Spleen (tissue), 11 donors: ENCODE data around the gene UBR2. TPM values are rescaled to one million over a fixed set of nuclear protein-coding genes. Genes with fewer than 3 reads are reported as not detected.
A peak's percentile ranks its signal among the peaks of the same experiment; 100 is the strongest.

Experiments
- DNase-seq: peaks from one replicate; pipeline ENCODE4 v3.0.0-alpha.2; 2020
- H3K27ac ChIP-seq, 8 donors: fragments of 200-600 bp; sonication (generic) in 7 of 8; 1 replicate in 4 of 8; 2 replicates in 4 of 8; pipeline versions ENCODE4 v1.5.0 to v1.8.0; 2016 to 2021; ENCODE audit warnings: inconsistent platforms in 4 of 8, mild to moderate bottlenecking in 4 of 8, moderate library complexity in 1 of 8
- H3K27me3 ChIP-seq, 7 donors: fragments of 200-600 bp; sonication (generic) in 6 of 7; replicated peaks in 1 of 7; 1 replicate in 4 of 7; 2 replicates in 3 of 7; pipeline versions ENCODE4 v1.5.0 to v1.8.0; 2016 to 2021; ENCODE audit warnings: inconsistent platforms in 3 of 7, mild to moderate bottlenecking in 1 of 7
- H3K36me3 ChIP-seq, 6 donors: fragments of 200-600 bp; sonication (generic) in 5 of 6; 1 replicate in 4 of 6; 2 replicates in 2 of 6; pipeline versions ENCODE4 v1.5.0 to v1.8.0; 2016 to 2021; ENCODE audit warnings: inconsistent platforms in 2 of 6
- H3K4me1 ChIP-seq, 6 donors: fragments of 200-600 bp; sonication (generic) in 5 of 6; 1 replicate in 3 of 6; 2 replicates in 3 of 6; pipeline versions ENCODE4 v1.5.0 to v1.8.0; 2016 to 2021; ENCODE audit warnings: inconsistent platforms in 3 of 6
- H3K4me3 ChIP-seq, 8 donors: fragments of 200-600 bp; sonication (generic) in 7 of 8; 1 replicate in 4 of 8; 2 replicates in 4 of 8; pipeline versions ENCODE4 v1.5.0 to v1.8.0; 2016 to 2021; ENCODE audit warnings: inconsistent platforms in 4 of 8, mild to moderate bottlenecking in 4 of 8, moderate library complexity in 2 of 8
- H3K9me3 ChIP-seq, 8 donors: fragments of 200-600 bp; sonication (generic) in 7 of 8; 1 replicate in 4 of 8; 2 replicates in 4 of 8; pipeline versions ENCODE4 v1.5.0 to v1.8.0; 2016 to 2021; ENCODE audit warnings: inconsistent platforms in 4 of 8
- POLR2A ChIP-seq, 3 donors: fragments of 450-650 bp; IDR thresholded peaks; one replicate each; pipeline ENCODE4 v1.5.1; 2017; ENCODE audit warnings: antibody characterized with exemption in 3 of 3, mild to moderate bottlenecking in 1 of 3
- POLR2AphosphoS5 ChIP-seq, 3 donors: sonication (generic); formaldehyde crosslinking; IDR thresholded peaks; one replicate each; pipeline ENCODE4 v1.5.1; 2017; ENCODE audit warnings: antibody characterized with exemption in 3 of 3
- WGBS, 5 donors: extraction: QIAGEN DNeasy Blood & Tissue Kit in 3 of 5; methylation state at CpG; one replicate each; pipeline versions ENCODE4 v1.1.5 to v1.1.7; 2013 to 2018; 5-methylcytosine and 5-hydroxymethylcytosine counted together
- intact Hi-C: fragments of 100-400 bp; cut with DNase I; formaldehyde crosslinking; loops from one replicate; pipeline ENCODE4 v1.15.0; 2023; ENCODE audit warnings: low total_unique reads
- polyA plus RNA-seq, 3 donors: library from polyadenylated mRNA; stranded (reverse); fragments of 200-250 nt; gene quantifications; one replicate each; pipeline ENCODE4 v1.2.1, GENCODE V29; 2013
- total RNA-seq, 7 donors: library from RNA; depleted of rRNA in 3 of 7; stranded (reverse); fragments of >200 nt in 3 of 7; fragmentation: NEBNext Ultra II Directional in 4 of 7; extraction: Animal tissue kit (Norgen Biotek cat#: 25700) in 4 of 7; gene quantifications; one replicate each; pipeline versions ENCODE4 v1.1.0 to v1.2.1, GENCODE V29; 2016 to 2021
- TF ChIP-seq, protein P1 (sequence below), 11 experiments: fragments of 200-600 bp in 7 of 11; fragments of 450-650 bp in 4 of 11; sonication (generic) in 4 of 11; IDR thresholded peaks in 8 of 11; conservative IDR thresholded peaks in 3 of 11; 1 replicate in 7 of 11; 2 replicates in 4 of 11; pipeline versions ENCODE4 v1.4.0 to v1.8.0; 2016 to 2021; ENCODE audit warnings: antibody characterized with exemption in 11 of 11, inconsistent platforms in 4 of 11, mild to moderate bottlenecking in 1 of 11
- donor health status: healthy with polysubstance abuse.
- donor health status: DM: no; HTN: no; CAD: no; lungs with moderate emphysema.
- donor health status: DM: no; HTN: no; CAD: no.
- donor health status: Bipolar disorder and iron deficiency.
- donor health status: healthy.
- donor health status: DM: no; HTN: no; CAD: no.
- donor health status: DM: yes; HTN: yes; CAD: no.

UBR2 gene
- total and polyA plus RNA-seq, 10 donors, result 7.4 to 51.8 (median 43.7) TPM

DNA sequence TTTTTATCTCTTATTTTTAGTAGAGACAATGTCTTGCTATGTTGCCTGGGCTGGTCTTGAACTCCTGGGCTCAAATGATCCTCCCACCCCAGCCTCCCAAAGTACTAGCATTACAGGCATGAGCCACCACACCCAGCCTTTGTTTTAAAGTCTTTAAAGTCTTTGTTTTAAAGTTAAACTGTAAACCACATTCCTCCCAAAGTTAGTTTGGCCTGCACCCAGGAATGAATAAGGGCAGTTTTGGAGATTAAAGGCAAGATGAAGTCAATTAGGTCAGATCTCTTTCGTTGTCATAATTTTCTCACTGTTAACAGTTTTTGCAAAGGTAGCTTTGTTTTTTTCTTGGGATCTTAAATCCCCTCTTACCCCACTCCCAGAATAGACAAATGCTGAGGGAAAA is 63.8 kb downstream of the UBR2 start:
- peaks cover 0 to 21% (median 0%) of the 10 kb centered on the region in 6 donors for H3K4me1 ChIP-seq
- H3K4me3 ChIP-seq, result no peak overlapping the region
- no peak overlapping the region for H3K27ac ChIP-seq
- intact Hi-C loops, result no loop called here
- DNase-seq, result no peak
- TF ChIP-seq, protein P1, sequence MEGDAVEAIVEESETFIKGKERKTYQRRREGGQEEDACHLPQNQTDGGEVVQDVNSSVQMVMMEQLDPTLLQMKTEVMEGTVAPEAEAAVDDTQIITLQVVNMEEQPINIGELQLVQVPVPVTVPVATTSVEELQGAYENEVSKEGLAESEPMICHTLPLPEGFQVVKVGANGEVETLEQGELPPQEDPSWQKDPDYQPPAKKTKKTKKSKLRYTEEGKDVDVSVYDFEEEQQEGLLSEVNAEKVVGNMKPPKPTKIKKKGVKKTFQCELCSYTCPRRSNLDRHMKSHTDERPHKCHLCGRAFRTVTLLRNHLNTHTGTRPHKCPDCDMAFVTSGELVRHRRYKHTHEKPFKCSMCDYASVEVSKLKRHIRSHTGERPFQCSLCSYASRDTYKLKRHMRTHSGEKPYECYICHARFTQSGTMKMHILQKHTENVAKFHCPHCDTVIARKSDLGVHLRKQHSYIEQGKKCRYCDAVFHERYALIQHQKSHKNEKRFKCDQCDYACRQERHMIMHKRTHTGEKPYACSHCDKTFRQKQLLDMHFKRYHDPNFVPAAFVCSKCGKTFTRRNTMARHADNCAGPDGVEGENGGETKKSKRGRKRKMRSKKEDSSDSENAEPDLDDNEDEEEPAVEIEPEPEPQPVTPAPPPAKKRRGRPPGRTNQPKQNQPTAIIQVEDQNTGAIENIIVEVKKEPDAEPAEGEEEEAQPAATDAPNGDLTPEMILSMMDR (IDR thresholded peaks at IDR 0.05 in 8 of 11, conservative IDR thresholded peaks at IDR 0.05 in 3 of 11), result no peak
- no peak for TF ChIP-seq POLR2A (IDR thresholded peaks at IDR 0.05)
- no peak for TF ChIP-seq POLR2AphosphoS5 (IDR thresholded peaks at IDR 0.05)
- H3K9me3 ChIP-seq, result no peaks in the 10 kb centered on the region
- H3K27me3 ChIP-seq, result no peaks in the 10 kb centered on the region
- H3K36me3 ChIP-seq, result peaks cover 0 to 98% (median 37%) of the 10 kb centered on the region in 6 donors
- WGBS, 5 donors, result 64 to 88% (median 83%) methylated on average over 1 of the region's 1 CpG

GRCh38 chr6:42628604-42629003 is 64.8 kb downstream of the UBR2 start:
- intact Hi-C loops, result no loop called here
- WGBS, 5 donors, result 95 to 100% (median 98%) methylated on average over 2 of the region's 2 CpGs
- TF ChIP-seq POLR2AphosphoS5 (IDR thresholded peaks at IDR 0.05), result no peak

GRCh38 chr6:42629845-42630244 is 66.0 kb downstream of the UBR2 start:
- no peak overlapping the region for H3K4me3 ChIP-seq
- peaks cover 3 to 98% (median 58%) of the 10 kb centered on the region in 6 donors for H3K36me3 ChIP-seq
- peaks cover 0 to 18% (median 0%) of the 10 kb centered on the region in 6 donors for H3K4me1 ChIP-seq
- H3K27me3 ChIP-seq, result no peaks in the 10 kb centered on the region
- WGBS, 5 donors, result 58 to 76% (median 68%) methylated on average over 5 of the region's 5 CpGs
- H3K27ac ChIP-seq, result peak overlapping the region in 3 of 8 donors; percentile 13 to 53 (median 47)
- intact Hi-C loops, result no loop called here
- H3K9me3 ChIP-seq, result no peaks in the 10 kb centered on the region
- no peak for DNase-seq
- TF ChIP-seq POLR2AphosphoS5 (IDR thresholded peaks at IDR 0.05), result no peak
- no peak for TF ChIP-seq POLR2A (IDR thresholded peaks at IDR 0.05)
- TF ChIP-seq, protein P1 (IDR thresholded peaks at IDR 0.05 in 8 of 11, conservative IDR thresholded peaks at IDR 0.05 in 3 of 11), result no peak

More at GRCh38 chr6:42628604-42629003, 64.8 kb downstream of the UBR2 start:
- H3K27me3 ChIP-seq, result no peaks in the 10 kb centered on the region
- no peaks in the 10 kb centered on the region for H3K9me3 ChIP-seq
- H3K4me1 ChIP-seq, result peaks cover 0 to 21% (median 0%) of the 10 kb centered on the region in 6 donors
- H3K27ac ChIP-seq, result no peak overlapping the region
- peaks cover 0 to 98% (median 46%) of the 10 kb centered on the region in 6 donors for H3K36me3 ChIP-seq
- no peak overlapping the region for H3K4me3 ChIP-seq
- no peak for DNase-seq

- WGBS, 5 donors, result 82 to 94% (median 91%) methylated on average over 3 of the region's 3 CpGs
- H3K9me3 ChIP-seq, result no peaks in the 10 kb centered on the region
- no peak for DNase-seq
- TF ChIP-seq POLR2A (IDR thresholded peaks at IDR 0.05), result no peak
- TF ChIP-seq, protein P1 (IDR thresholded peaks at IDR 0.05 in 8 of 11, conservative IDR thresholded peaks at IDR 0.05 in 3 of 11), result no peak
- no peak for TF ChIP-seq POLR2AphosphoS5 (IDR thresholded peaks at IDR 0.05)
- no peaks in the 10 kb centered on the region for H3K27me3 ChIP-seq
- no peak overlapping the region for H3K4me3 ChIP-seq
- peaks cover 3 to 100% (median 89%) of the 10 kb centered on the region in 6 donors for H3K36me3 ChIP-seq
- H3K4me1 ChIP-seq, result no peaks in the 10 kb centered on the region
- no peak overlapping the region for H3K27ac ChIP-seq
- intact Hi-C loops, result no loop called here
These were observed 73.9 kb downstream of the UBR2 start for GRCh38 chr6:42637681-42638080.

GRCh38 chr6:42642794-42643193 is 79.0 kb downstream of the UBR2 start:
- H3K9me3 ChIP-seq, result no peaks in the 10 kb centered on the region
- H3K36me3 ChIP-seq, result peaks cover 6 to 100% (median 84%) of the 10 kb centered on the region in 6 donors
- TF ChIP-seq, protein P1 (IDR thresholded peaks at IDR 0.05 in 8 of 11, conservative IDR thresholded peaks at IDR 0.05 in 3 of 11), result no peak
- TF ChIP-seq POLR2A (IDR thresholded peaks at IDR 0.05) (no peak), POLR2AphosphoS5 (IDR thresholded peaks at IDR 0.05) (no peak)
- H3K27ac ChIP-seq, result no peak overlapping the region
- no peak for DNase-seq
- no peaks in the 10 kb centered on the region for H3K4me1 ChIP-seq
- no peaks in the 10 kb centered on the region for H3K27me3 ChIP-seq
- WGBS, 5 donors, result 93 to 98% (median 95%) methylated on average over 5 of the region's 5 CpGs
- intact Hi-C loops, result no loop called here
- H3K4me3 ChIP-seq, result no peak overlapping the region
